NT2/D1 (cell line): Measurements from ENCODE around the gene FMN2.
A peak's percentile ranks its signal among the peaks of the same experiment; 100 is the strongest.

ENCODE experiments used
- DNase-seq: peaks from one replicate; pipeline ENCODE4 v3.0.0-alpha.2; 2011; ENCODE audit warnings: low read depth, low spot score
- H3K27me3 ChIP-seq: 2 replicates; pipeline ENCODE4 v1.6.0; 2011; ENCODE audit warnings: mild to moderate bottlenecking; ENCODE audit not compliant: insufficient read length, insufficient read depth
- H3K36me3 ChIP-seq: 2 replicates; pipeline ENCODE4 v1.6.1; 2011; ENCODE audit warnings: mild to moderate bottlenecking, low read length, mixed read lengths; ENCODE audit not compliant: insufficient read depth, insufficient read length
- H3K4me1 ChIP-seq: 2 replicates; pipeline ENCODE4 v1.5.1; 2011; ENCODE audit not compliant: insufficient read depth, insufficient read length
- H3K4me3 ChIP-seq: 2 replicates; pipeline ENCODE4 v1.5.1; 2011; ENCODE audit warnings: low read depth; ENCODE audit not compliant: insufficient read length
- H3K9ac ChIP-seq: 2 replicates; pipeline ENCODE4 v1.6.0; 2011; ENCODE audit warnings: low read depth; ENCODE audit not compliant: insufficient read length
- H3K9me3 ChIP-seq: 2 replicates; pipeline ENCODE4 v1.5.1; 2011; ENCODE audit warnings: mild to moderate bottlenecking, low read length; ENCODE audit not compliant: insufficient read depth
- SUZ12 ChIP-seq: IDR thresholded peaks from 2 replicates; pipeline ENCODE4 v1.6.1; 2011; ENCODE audit not compliant: insufficient read length, insufficient read depth; ENCODE audit errors: extremely low read depth
- YY1 ChIP-seq: IDR thresholded peaks from 2 replicates; pipeline ENCODE4 v1.6.1; 2011; ENCODE audit not compliant: insufficient read length, insufficient read depth
- ZNF274 ChIP-seq: IDR thresholded peaks from 2 replicates; pipeline ENCODE4 v1.6.1; 2011; ENCODE audit warnings: mild to moderate bottlenecking, low read depth, low read length

Gene FMN2

DNA sequence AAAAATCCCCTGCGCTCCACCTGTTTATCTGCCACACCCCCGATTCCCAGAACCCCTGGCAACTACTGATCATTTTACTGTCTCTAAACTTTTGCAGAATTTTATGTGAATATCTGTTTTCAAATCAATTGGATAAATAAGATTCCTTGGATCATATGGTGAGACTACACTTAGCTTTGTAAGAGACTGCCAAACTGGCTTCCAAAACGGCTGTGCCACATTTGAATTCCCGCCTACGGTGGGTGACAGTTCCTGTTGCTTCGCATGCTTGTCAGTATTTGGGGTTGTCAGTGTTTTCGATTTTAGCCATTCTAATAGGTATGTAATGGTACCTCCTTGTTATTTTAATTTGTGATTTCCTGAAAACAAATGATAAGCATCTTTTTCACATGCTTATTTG, 22.7 kb upstream of the FMN2 start:
- no peaks in the 10 kb centered on the region for H3K4me1 ChIP-seq
- H3K27me3 ChIP-seq: no peaks in the 10 kb centered on the region
- TF ChIP-seq ZNF274 (no peak), SUZ12 (no peak), YY1 (no peak)
- no peaks in the 10 kb centered on the region for H3K36me3 ChIP-seq
- no peaks in the 10 kb centered on the region for H3K9me3 ChIP-seq
- H3K4me3 ChIP-seq: no peak overlapping the region
- no peak overlapping the region for H3K9ac ChIP-seq
- no peak for DNase-seq

DNA sequence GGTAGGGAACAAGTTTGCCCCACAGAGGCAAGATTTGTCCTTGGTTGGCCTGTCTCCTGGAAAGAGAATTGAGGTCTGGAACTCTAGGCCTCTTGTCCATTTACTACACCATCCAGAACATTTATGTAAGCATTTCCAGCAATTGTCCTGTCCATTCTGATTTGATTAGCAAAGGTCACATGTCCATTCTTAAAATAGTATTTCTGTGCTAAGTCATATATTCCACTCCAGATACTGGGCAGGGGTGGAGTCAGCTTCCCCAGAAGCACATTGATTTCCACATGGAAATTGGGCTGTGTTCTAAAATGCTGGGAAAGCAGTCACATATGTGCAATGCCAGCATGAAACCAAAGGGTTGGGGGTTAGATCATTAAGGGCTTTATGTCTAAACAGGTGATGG, 21.5 kb upstream of the FMN2 start:
- no peak overlapping the region for H3K4me3 ChIP-seq
- H3K9ac ChIP-seq: no peak overlapping the region
- no peaks in the 10 kb centered on the region for H3K36me3 ChIP-seq
- H3K9me3 ChIP-seq: no peaks in the 10 kb centered on the region
- no peaks in the 10 kb centered on the region for H3K4me1 ChIP-seq
- H3K27me3 ChIP-seq: no peaks in the 10 kb centered on the region
- TF ChIP-seq SUZ12 (no peak), YY1 (no peak), ZNF274 (no peak)
- no peak for DNase-seq

DNA sequence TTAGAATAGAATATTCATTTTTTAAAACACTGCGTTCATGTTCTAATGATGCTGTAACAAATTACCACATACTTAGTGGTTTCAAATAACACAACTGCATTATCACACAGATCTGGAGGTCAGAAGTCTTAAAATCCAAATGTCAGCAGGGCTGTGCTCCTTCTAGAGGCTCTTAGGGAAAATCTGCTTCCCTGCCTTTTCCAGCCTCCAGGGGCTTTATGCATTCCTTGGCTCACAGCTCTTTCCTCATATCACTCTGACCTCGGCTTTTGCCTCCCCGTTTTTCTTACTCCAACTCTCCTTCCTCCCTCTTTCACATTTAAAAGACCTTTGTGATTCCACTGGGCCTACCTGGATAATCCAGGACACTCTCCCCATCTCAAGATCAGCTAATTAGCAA, 18.6 kb upstream of the FMN2 start:
- TF ChIP-seq SUZ12 (no peak), YY1 (no peak), ZNF274 (no peak)
- H3K9ac ChIP-seq: no peak overlapping the region
- no peaks in the 10 kb centered on the region for H3K4me1 ChIP-seq
- peak; percentile 35 for DNase-seq
- H3K27me3 ChIP-seq: no peaks in the 10 kb centered on the region
- no peak overlapping the region for H3K4me3 ChIP-seq
- no peaks in the 10 kb centered on the region for H3K36me3 ChIP-seq
- H3K9me3 ChIP-seq: no peaks in the 10 kb centered on the region

DNA sequence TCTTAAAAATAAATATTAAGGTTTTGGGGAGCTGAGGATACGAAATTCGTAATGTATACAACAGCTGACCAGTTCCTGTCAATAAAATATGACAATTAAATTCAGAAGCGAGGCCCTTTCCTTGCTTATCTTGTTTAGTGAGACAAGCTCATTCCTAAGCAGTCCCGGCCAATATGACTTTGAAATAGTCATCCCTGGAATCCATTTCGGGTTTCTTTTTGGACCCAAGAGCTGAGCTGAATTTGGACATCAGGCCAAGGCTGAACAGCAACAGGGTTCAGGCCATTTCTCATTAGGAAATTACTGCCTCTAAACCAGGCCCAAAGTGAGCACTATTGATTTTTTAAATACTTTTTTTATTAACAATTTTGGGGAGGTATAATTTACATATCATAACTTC, 17.3 kb upstream of the FMN2 start:
- no peak for TF ChIP-seq YY1
- TF ChIP-seq SUZ12: no peak
- no peak for TF ChIP-seq ZNF274
- DNase-seq: no peak
- H3K27me3 ChIP-seq: no peaks in the 10 kb centered on the region
- no peak overlapping the region for H3K4me3 ChIP-seq
- H3K9ac ChIP-seq: no peak overlapping the region
- peaks cover 7% of the 10 kb centered on the region; the same call in 1 of the 2 replicates for H3K9me3 ChIP-seq
- H3K4me1 ChIP-seq: no peaks in the 10 kb centered on the region
- no peaks in the 10 kb centered on the region for H3K36me3 ChIP-seq

DNA sequence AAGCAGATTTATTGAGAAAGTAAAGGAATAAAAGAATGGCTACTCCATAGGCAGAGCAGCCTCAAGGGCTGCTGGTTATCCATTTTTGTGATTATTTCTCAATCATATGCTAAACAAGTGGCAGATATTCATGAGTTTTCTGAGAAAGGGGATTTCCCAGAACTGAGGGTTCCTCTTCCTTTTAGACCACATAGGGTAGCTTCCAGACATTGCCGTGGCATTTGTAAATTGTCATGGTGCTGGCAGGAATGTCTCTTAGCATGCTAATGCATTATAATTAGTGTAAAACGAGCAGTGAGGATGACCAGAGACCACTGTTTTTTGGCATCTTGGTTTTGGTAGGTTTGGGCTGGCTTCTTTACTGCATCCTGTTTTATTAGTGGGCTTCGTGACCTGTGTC, 16.8 kb upstream of the FMN2 start:
- Histone ChIP-seq H3K9ac (no peak overlapping the region), H3K4me3 (no peak overlapping the region), H3K9me3 (peaks cover 10% of the 10 kb centered on the region; the same call in 1 of the 2 replicates), H3K36me3 (no peaks in the 10 kb centered on the region), H3K4me1 (no peaks in the 10 kb centered on the region), H3K27me3 (no peaks in the 10 kb centered on the region)
- no peak for TF ChIP-seq SUZ12
- no peak for TF ChIP-seq ZNF274
- TF ChIP-seq YY1: no peak
- no peak for DNase-seq

DNA sequence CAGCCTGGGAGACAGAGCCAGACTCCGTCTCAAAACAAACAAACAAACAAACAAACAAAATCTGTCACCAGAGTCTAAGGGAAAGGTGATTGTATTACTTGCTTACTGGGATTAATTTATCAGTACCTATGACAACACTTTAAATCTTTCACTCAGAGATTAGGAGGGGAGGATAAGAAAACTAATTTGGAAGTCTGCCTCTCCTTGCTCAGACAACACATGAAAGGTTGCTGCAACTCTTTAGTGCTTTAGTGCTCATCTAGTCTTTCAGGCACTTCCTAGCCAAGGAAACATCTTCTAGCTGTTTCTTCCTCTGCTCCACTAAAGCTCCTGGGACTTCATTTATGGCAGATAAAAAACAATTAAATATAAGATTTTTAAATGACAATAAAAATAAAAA, 7.3 kb upstream of the FMN2 start:
- no peak overlapping the region for H3K4me3 ChIP-seq
- no peak for TF ChIP-seq SUZ12
- TF ChIP-seq YY1: no peak
- no peak for TF ChIP-seq ZNF274
- H3K36me3 ChIP-seq: no peaks in the 10 kb centered on the region
- peaks cover 4% of the 10 kb centered on the region; the same call in 1 of the 2 replicates for H3K9me3 ChIP-seq
- H3K27me3 ChIP-seq: no peaks in the 10 kb centered on the region
- no peak overlapping the region for H3K9ac ChIP-seq
- no peaks in the 10 kb centered on the region for H3K4me1 ChIP-seq
- DNase-seq: no peak

DNA sequence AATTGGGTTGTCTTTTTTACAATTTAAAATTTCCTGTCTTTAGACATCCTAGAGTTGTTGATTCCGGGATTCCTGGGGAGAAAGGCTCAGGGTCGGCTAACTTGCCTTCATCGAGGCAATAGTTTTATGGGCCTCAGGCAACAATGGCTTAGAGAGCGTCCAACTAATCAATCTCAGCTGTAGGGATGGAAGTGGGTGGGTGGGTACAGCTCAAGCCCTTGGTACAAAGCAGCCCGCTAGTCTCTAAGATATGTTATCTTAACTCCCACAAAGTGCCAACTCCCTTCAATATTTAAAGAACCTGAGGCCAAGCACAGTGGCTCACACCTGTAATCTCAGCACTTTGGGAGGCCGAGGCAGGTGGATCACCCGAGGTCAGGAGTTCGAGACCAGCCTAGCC, 6.9 kb upstream of the FMN2 start:
- Histone ChIP-seq H3K9ac (no peak overlapping the region), H3K4me1 (no peaks in the 10 kb centered on the region), H3K27me3 (peaks cover 4% of the 10 kb centered on the region), H3K9me3 (no peaks in the 10 kb centered on the region), H3K4me3 (no peak overlapping the region), H3K36me3 (no peaks in the 10 kb centered on the region)
- no peak for TF ChIP-seq YY1
- no peak for TF ChIP-seq ZNF274
- no peak for TF ChIP-seq SUZ12
- DNase-seq: no peak

DNA sequence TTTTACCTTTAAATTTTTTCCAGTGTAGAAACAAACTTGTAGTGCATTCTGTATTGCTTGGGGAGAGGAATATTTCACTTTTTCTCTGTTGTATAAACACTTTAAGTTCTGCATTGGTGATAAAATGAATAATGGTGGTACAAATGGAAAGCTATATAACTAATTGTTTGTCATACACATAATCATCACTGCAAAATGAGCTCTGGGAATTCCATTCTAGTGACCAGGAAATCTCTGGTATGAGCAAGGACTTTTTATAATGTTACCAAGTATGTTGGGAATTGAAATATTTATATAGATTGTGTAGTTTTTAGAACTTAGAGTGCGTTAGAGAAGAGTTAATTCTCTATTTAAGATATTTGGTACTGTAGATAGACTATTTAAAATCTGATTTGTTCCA, 5.0 kb upstream of the FMN2 start:
- H3K36me3 ChIP-seq: no peaks in the 10 kb centered on the region
- no peak for DNase-seq

More for the DNA sequence above, 5.0 kb upstream of the FMN2 start:
- Histone ChIP-seq H3K9me3 (no peaks in the 10 kb centered on the region), H3K4me1 (no peaks in the 10 kb centered on the region), H3K9ac (no peak overlapping the region), H3K4me3 (no peak overlapping the region), H3K27me3 (peaks cover 20% of the 10 kb centered on the region)
- TF ChIP-seq YY1 (no peak), ZNF274 (no peak), SUZ12 (no peak)
